ENCODE results near the gene YJU2.
A peak's percentile ranks its signal among the peaks of the same experiment; 100 is the strongest.
"Not testable (repeated sequence)": the region's sequence is repeated elsewhere in the genome, so short reads cannot be mapped to it uniquely, and the experiment has no call there.

YJU2 gene

DNA sequence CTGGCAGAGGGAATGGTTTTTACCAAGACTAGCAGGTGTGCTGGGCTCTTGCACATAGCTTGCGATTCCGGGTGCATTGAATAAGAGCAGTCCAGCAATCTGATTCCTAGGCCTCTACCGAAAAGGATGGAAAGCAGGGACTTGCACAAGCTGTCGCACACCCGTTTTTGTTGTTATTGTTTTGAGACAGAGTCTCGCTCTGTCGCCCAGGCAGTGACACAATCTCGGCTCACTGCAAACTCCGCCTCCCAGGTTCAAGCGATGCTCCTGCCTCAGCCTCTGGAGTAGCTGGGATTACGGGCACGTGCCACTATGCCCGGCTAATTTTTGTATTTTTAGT lies 12.0 kb upstream of the YJU2 start:
- Histone ChIP-seq H3K79me2 (ENCODE audit: control insufficient read depth, insufficient read depth, low read length) (no peaks in the 10 kb centered on the region), H3K4me3 (ENCODE audit: low read length) (no peak overlapping the region), H3K4me2 (ENCODE audit: low read length) (no peak overlapping the region), H3K27me3 (ENCODE audit: insufficient read depth, low read length, poor library complexity) (no peaks in the 10 kb centered on the region), H3K18ac (ENCODE audit: low read length) (no peak overlapping the region), H3K4ac (ENCODE audit: low read depth, low read length) (no peak overlapping the region), H2BK5ac (ENCODE audit: low read length) (no peak overlapping the region), H3K56ac (ENCODE audit: low read length) (no peak overlapping the region), H2AK5ac (ENCODE audit: low read length) (no peak overlapping the region), H3K23ac (ENCODE audit: low read length) (no peak overlapping the region), H3K27ac (ENCODE audit: low read depth, low read length) (no peak overlapping the region), H4K8ac (ENCODE audit: low read depth, low read length) (no peak overlapping the region), H4K5ac (ENCODE audit: low read length) (no peak overlapping the region), H2BK120ac (ENCODE audit: low read depth, low read length) (no peak overlapping the region), H3K9ac (ENCODE audit: low read length) (no peak overlapping the region), H2BK15ac (replicated peaks; ENCODE audit: low read depth) (no peak overlapping the region), H3K36me3 (ENCODE audit: control insufficient read depth, insufficient read depth, low read length) (no peaks in the 10 kb centered on the region), H3K79me1 (ENCODE audit: low read length) (no peaks in the 10 kb centered on the region), H3K4me1 (ENCODE audit: control insufficient read depth, low read depth, low read length) (no peaks in the 10 kb centered on the region)
- no CpG with 5 or more reads among the region's 13 CpGs for WGBS (ENCODE audit: extremely low coverage, insufficient coverage, low lambda C conversion rate)
- DNase-seq, result no peak

DNA sequence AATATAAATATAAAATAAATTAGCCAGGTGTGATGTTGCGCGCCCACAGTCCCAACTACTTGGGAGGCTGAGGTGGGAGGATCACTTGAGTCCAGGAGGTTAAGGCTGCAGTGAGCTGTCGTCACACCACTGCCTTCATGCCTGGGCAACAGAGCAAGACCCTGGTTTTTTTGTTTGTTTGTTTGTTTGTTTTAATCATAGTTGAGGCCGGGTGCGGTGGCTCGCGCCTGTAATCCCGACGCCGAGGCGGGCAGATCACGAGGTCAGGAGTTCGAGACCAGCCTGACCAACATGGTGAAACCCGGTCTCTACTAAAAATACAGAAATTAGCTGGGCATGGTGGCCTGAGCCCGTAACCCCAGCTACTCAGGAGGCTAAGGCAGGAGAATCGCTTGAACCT lies 9.4 kb upstream of the YJU2 start:
- not testable (repeated sequence) for H2BK5ac ChIP-seq (ENCODE audit: low read length); H3K27ac ChIP-seq (ENCODE audit: low read depth, low read length); H3K79me1 ChIP-seq (ENCODE audit: low read length); H3K27me3 ChIP-seq (ENCODE audit: insufficient read depth, low read length, poor library complexity); H3K4ac ChIP-seq (ENCODE audit: low read depth, low read length); H2AK5ac ChIP-seq (ENCODE audit: low read length); H3K9ac ChIP-seq (ENCODE audit: low read length); H4K8ac ChIP-seq (ENCODE audit: low read depth, low read length); H3K36me3 ChIP-seq (ENCODE audit: control insufficient read depth, insufficient read depth, low read length); H2BK120ac ChIP-seq (ENCODE audit: low read depth, low read length); H2BK15ac ChIP-seq (replicated peaks; ENCODE audit: low read depth); H3K18ac ChIP-seq (ENCODE audit: low read length); H3K56ac ChIP-seq (ENCODE audit: low read length); H3K23ac ChIP-seq (ENCODE audit: low read length); H4K5ac ChIP-seq (ENCODE audit: low read length); H3K79me2 ChIP-seq (ENCODE audit: control insufficient read depth, insufficient read depth, low read length); H3K4me1 ChIP-seq (ENCODE audit: control insufficient read depth, low read depth, low read length); H3K4me3 ChIP-seq (ENCODE audit: low read length); DNase-seq; H3K4me2 ChIP-seq (ENCODE audit: low read length)
- no CpG with 5 or more reads among the region's 16 CpGs for WGBS (ENCODE audit: extremely low coverage, insufficient coverage, low lambda C conversion rate)

DNA sequence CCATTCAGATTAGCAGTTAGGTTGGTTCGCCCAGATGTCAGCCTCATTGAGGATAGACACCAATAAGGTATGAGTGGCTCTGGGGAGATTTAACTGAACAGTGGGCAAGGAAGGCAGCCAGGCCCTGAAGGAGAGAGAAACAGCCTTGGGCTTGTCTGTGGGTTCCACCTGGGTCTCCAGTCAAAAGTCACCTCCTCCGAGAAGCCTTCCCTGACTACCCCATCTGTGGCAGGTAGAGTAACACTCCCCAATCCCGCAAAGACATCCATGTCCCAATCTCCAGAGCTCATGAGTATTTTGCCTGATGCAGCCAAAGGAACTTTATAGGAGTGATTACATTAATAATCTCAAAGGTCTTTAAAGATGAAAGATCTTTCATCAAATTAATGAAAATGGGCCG lies 8.0 kb upstream of the YJU2 start:
- WGBS (ENCODE audit: extremely low coverage, insufficient coverage, low lambda C conversion rate), result no CpG with 5 or more reads among the region's 4 CpGs
- Histone ChIP-seq H3K27me3 (ENCODE audit: insufficient read depth, low read length, poor library complexity) (no peaks in the 10 kb centered on the region), H3K56ac (ENCODE audit: low read length) (no peak overlapping the region), H4K5ac (ENCODE audit: low read length) (no peak overlapping the region), H3K36me3 (ENCODE audit: control insufficient read depth, insufficient read depth, low read length) (no peaks in the 10 kb centered on the region), H3K4me3 (ENCODE audit: low read length) (no peak overlapping the region), H3K4ac (ENCODE audit: low read depth, low read length) (no peak overlapping the region), H2AK5ac (ENCODE audit: low read length) (no peak overlapping the region), H3K4me2 (ENCODE audit: low read length) (no peak overlapping the region), H3K9ac (ENCODE audit: low read length) (no peak overlapping the region), H3K23ac (ENCODE audit: low read length) (no peak overlapping the region), H2BK5ac (ENCODE audit: low read length) (no peak overlapping the region), H4K8ac (ENCODE audit: low read depth, low read length) (no peak overlapping the region), H3K4me1 (ENCODE audit: control insufficient read depth, low read depth, low read length) (no peaks in the 10 kb centered on the region), H3K79me1 (ENCODE audit: low read length) (no peaks in the 10 kb centered on the region), H2BK15ac (replicated peaks; ENCODE audit: low read depth) (no peak overlapping the region), H3K18ac (ENCODE audit: low read length) (no peak overlapping the region), H3K27ac (ENCODE audit: low read depth, low read length) (no peak overlapping the region), H2BK120ac (ENCODE audit: low read depth, low read length) (no peak overlapping the region), H3K79me2 (ENCODE audit: control insufficient read depth, insufficient read depth, low read length) (no peaks in the 10 kb centered on the region)
- no peak for DNase-seq

DNA sequence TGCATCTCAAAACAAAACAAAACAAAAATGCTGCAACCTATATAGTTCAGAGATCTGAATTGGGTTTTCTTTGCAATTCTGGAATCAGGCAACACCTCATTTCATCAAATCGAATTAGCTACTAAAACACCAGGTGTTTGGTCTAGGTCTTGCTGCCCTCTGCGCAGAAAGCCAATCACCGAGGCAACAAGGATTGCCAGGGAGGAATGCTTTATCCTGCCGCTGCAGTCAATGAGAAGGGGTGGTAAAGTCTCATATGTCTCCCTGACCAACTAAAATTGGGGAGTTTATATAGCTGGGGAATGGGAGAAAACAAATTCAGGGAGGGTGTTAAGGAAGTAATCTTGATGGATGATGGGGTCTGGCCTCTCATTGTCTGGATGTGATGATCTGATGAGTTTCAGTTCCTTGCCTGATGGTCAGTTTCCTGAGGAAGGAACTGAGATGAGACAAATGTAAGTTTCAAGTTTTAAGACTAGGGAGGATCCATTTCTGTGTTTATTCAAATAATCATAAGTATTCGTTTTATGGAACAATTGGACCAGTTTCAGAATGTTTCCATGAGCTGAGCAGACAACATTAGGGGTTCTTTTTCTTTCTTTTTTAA lies 5.0 kb upstream of the YJU2 start:
- Histone ChIP-seq H3K4me1 (ENCODE audit: control insufficient read depth, low read depth, low read length) (peaks cover 2% of the 10 kb centered on the region), H3K27ac (ENCODE audit: low read depth, low read length) (no peak overlapping the region)
- no CpG with 5 or more reads among the region's 5 CpGs for WGBS (ENCODE audit: extremely low coverage, insufficient coverage, low lambda C conversion rate)

DNA sequence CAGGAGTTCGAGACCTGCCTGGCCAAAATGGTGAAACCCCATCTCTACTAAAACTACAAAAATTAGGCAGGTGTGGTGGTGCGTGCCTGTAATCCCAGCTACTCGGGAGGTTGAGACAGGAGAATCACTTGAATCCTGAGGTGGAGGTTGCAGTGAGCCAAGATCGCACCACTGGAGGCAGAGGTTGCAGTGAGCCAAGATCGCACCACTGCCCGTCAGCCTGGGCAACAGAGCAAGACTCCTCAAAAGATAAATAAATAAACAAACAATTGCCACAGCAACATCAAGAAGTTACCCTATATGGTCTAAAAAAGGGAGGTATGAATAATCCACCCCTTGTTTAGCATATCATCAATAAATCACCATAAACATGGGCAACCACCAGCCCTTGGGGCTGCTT lies 942 bp upstream of the YJU2 start:
- H3K23ac ChIP-seq (ENCODE audit: low read length); H3K36me3 ChIP-seq (ENCODE audit: control insufficient read depth, insufficient read depth, low read length); H3K79me2 ChIP-seq (ENCODE audit: control insufficient read depth, insufficient read depth, low read length); H2AK5ac ChIP-seq (ENCODE audit: low read length); H2BK15ac ChIP-seq (replicated peaks; ENCODE audit: low read depth); H3K4me2 ChIP-seq (ENCODE audit: low read length); H3K27me3 ChIP-seq (ENCODE audit: insufficient read depth, low read length, poor library complexity); H2BK5ac ChIP-seq (ENCODE audit: low read length); H3K9ac ChIP-seq (ENCODE audit: low read length); H3K27ac ChIP-seq (ENCODE audit: low read depth, low read length); H3K4me3 ChIP-seq (ENCODE audit: low read length); H3K79me1 ChIP-seq (ENCODE audit: low read length); H3K4ac ChIP-seq (ENCODE audit: low read depth, low read length); DNase-seq; H4K5ac ChIP-seq (ENCODE audit: low read length); H3K4me1 ChIP-seq (ENCODE audit: control insufficient read depth, low read depth, low read length); H3K18ac ChIP-seq (ENCODE audit: low read length); H2BK120ac ChIP-seq (ENCODE audit: low read depth, low read length): not testable (repeated sequence)
- Histone ChIP-seq H3K56ac (ENCODE audit: low read length) (peak overlapping the region; percentile 77), H4K8ac (ENCODE audit: low read depth, low read length) (peak overlapping the region; percentile 13)
- no CpG with 5 or more reads among the region's 6 CpGs for WGBS (ENCODE audit: extremely low coverage, insufficient coverage, low lambda C conversion rate)

More for the DNA sequence above, 5.0 kb upstream of the YJU2 start:
- Histone ChIP-seq H4K5ac (ENCODE audit: low read length) (no peak overlapping the region), H3K79me2 (ENCODE audit: control insufficient read depth, insufficient read depth, low read length) (no peaks in the 10 kb centered on the region), H3K4me2 (ENCODE audit: low read length) (no peak overlapping the region), H2BK5ac (ENCODE audit: low read length) (no peak overlapping the region), H3K36me3 (ENCODE audit: control insufficient read depth, insufficient read depth, low read length) (no peaks in the 10 kb centered on the region), H3K56ac (ENCODE audit: low read length) (no peak overlapping the region), H2BK120ac (ENCODE audit: low read depth, low read length) (no peak overlapping the region), H3K9ac (ENCODE audit: low read length) (no peak overlapping the region), H3K79me1 (ENCODE audit: low read length) (no peaks in the 10 kb centered on the region), H3K23ac (ENCODE audit: low read length) (no peak overlapping the region), H3K18ac (ENCODE audit: low read length) (no peak overlapping the region), H3K4me3 (ENCODE audit: low read length) (no peak overlapping the region), H3K27me3 (ENCODE audit: insufficient read depth, low read length, poor library complexity) (no peaks in the 10 kb centered on the region), H3K4ac (ENCODE audit: low read depth, low read length) (no peak overlapping the region), H2BK15ac (replicated peaks; ENCODE audit: low read depth) (no peak overlapping the region), H4K8ac (ENCODE audit: low read depth, low read length) (no peak overlapping the region), H2AK5ac (ENCODE audit: low read length) (no peak overlapping the region)
- no peak for DNase-seq

DNA sequence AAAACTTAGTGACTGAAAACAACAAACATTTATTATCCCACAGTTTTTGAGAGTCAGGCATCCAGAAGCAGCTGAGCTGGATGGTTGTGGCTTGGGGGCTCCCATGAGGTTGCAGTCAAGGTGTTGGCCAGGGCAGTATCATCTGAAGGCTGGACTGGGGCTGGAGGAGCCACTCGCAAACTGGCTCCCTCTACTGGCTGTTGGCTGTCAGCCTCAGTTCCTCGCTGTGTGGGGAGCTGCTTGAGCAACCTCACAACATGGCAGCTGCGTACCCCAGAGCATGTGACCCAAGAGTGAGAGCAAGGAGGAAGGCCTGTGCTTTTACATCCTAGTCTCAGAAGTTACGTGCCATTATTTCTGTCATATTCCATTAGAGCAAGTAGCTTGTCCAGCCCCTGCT lies 9.7 kb downstream of the YJU2 start:
- Histone ChIP-seq H3K9ac (ENCODE audit: low read length) (no peak overlapping the region), H2BK15ac (replicated peaks; ENCODE audit: low read depth) (no peak overlapping the region), H2AK5ac (ENCODE audit: low read length) (no peak overlapping the region), H3K4me3 (ENCODE audit: low read length) (no peak overlapping the region), H3K56ac (ENCODE audit: low read length) (no peak overlapping the region), H3K23ac (ENCODE audit: low read length) (no peak overlapping the region), H3K36me3 (ENCODE audit: control insufficient read depth, insufficient read depth, low read length) (peaks cover 9% of the 10 kb centered on the region), H3K27me3 (ENCODE audit: insufficient read depth, low read length, poor library complexity) (no peaks in the 10 kb centered on the region), H3K18ac (ENCODE audit: low read length) (no peak overlapping the region), H3K4me1 (ENCODE audit: control insufficient read depth, low read depth, low read length) (no peaks in the 10 kb centered on the region), H4K5ac (ENCODE audit: low read length) (no peak overlapping the region), H3K4me2 (ENCODE audit: low read length) (no peak overlapping the region), H2BK5ac (ENCODE audit: low read length) (no peak overlapping the region), H3K4ac (ENCODE audit: low read depth, low read length) (no peak overlapping the region), H2BK120ac (ENCODE audit: low read depth, low read length) (no peak overlapping the region), H3K79me1 (ENCODE audit: low read length) (no peaks in the 10 kb centered on the region), H4K8ac (ENCODE audit: low read depth, low read length) (no peak overlapping the region), H3K27ac (ENCODE audit: low read depth, low read length) (no peak overlapping the region), H3K79me2 (ENCODE audit: control insufficient read depth, insufficient read depth, low read length) (no peaks in the 10 kb centered on the region)
- DNase-seq, result peak; percentile 51
- WGBS (ENCODE audit: extremely low coverage, insufficient coverage, low lambda C conversion rate), result no CpG with 5 or more reads among the region's 4 CpGs

All from mesendoderm (in vitro differentiated cells).